ENCODE data around the gene RHEX.
"Not testable (repeated sequence)": the region's sequence is repeated elsewhere in the genome, so short reads cannot be mapped to it uniquely, and the experiment has no call there.

RHEX gene

GRCh38 chr1:206039046-206039973, 13.7 kb upstream of the RHEX start:
- DNase-seq (ENCODE audit: insufficient read length, low spot score) = no peak
- TF ChIP-seq POLR2A (IDR thresholded peaks at IDR 0.05; ENCODE audit: low read depth, low read length) = no peak
- FAIRE-seq = no peak

GRCh38 chr1:206040328-206040727, 12.6 kb upstream of the RHEX start:
- no peak for FAIRE-seq

GRCh38 chr1:206041640-206042039, 11.3 kb upstream of the RHEX start:
- FAIRE-seq = no peak

More at GRCh38 chr1:206040328-206040727, 12.6 kb upstream of the RHEX start:
- DNase-seq (ENCODE audit: insufficient read length, low spot score) = no peak
- no peak for TF ChIP-seq POLR2A (IDR thresholded peaks at IDR 0.05; ENCODE audit: low read depth, low read length)

GRCh38 chr1:206047271-206047670, 5.7 kb upstream of the RHEX start:
- DNase-seq (ENCODE audit: insufficient read length, low spot score) = no peak
- TF ChIP-seq POLR2A (IDR thresholded peaks at IDR 0.05; ENCODE audit: low read depth, low read length) = no peak
- no peak for FAIRE-seq

More at GRCh38 chr1:206041640-206042039, 11.3 kb upstream of the RHEX start:
- DNase-seq (ENCODE audit: insufficient read length, low spot score) = no peak
- TF ChIP-seq POLR2A (IDR thresholded peaks at IDR 0.05; ENCODE audit: low read depth, low read length) = no peak

- no peak for FAIRE-seq
- no peak for DNase-seq (ENCODE audit: insufficient read length, low spot score)
- no peak for TF ChIP-seq POLR2A (IDR thresholded peaks at IDR 0.05; ENCODE audit: low read depth, low read length)
These were observed 4.4 kb upstream of the RHEX start for GRCh38 chr1:206048582-206048981.

GRCh38 chr1:206049293-206049692, 3.7 kb upstream of the RHEX start:
- no peak for FAIRE-seq
- DNase-seq (ENCODE audit: insufficient read length, low spot score) = no peak
- no peak for TF ChIP-seq POLR2A (IDR thresholded peaks at IDR 0.05; ENCODE audit: low read depth, low read length)

- TF ChIP-seq POLR2A (IDR thresholded peaks at IDR 0.05; ENCODE audit: low read depth, low read length) = no peak
- FAIRE-seq (no peak), DNase-seq (ENCODE audit: insufficient read length, low spot score) (no peak)
These were observed 2.9 kb upstream of the RHEX start for GRCh38 chr1:206049919-206050600.

GRCh38 chr1:206050655-206051235, 2.2 kb upstream of the RHEX start:
- no peak for FAIRE-seq
- no peak for TF ChIP-seq POLR2A (IDR thresholded peaks at IDR 0.05; ENCODE audit: low read depth, low read length)

GRCh38 chr1:206052231-206052865, 625 bp upstream of the RHEX start:
- not testable (repeated sequence) for FAIRE-seq; DNase-seq (ENCODE audit: insufficient read length, low spot score)

More at GRCh38 chr1:206050655-206051235, 2.2 kb upstream of the RHEX start:
- no peak for DNase-seq (ENCODE audit: insufficient read length, low spot score)

- not testable (repeated sequence) for DNase-seq (ENCODE audit: insufficient read length, low spot score); FAIRE-seq
These were observed 643 bp downstream of the RHEX start for GRCh38 chr1:206053616-206054015.

- not testable (repeated sequence) for FAIRE-seq; DNase-seq (ENCODE audit: insufficient read length, low spot score)
These were observed 2.2 kb downstream of the RHEX start for GRCh38 chr1:206055069-206055625.

GRCh38 chr1:206055639-206056323, 2.8 kb downstream of the RHEX start:
- DNase-seq (ENCODE audit: insufficient read length, low spot score); FAIRE-seq: not testable (repeated sequence)

- not testable (repeated sequence) for FAIRE-seq; DNase-seq (ENCODE audit: insufficient read length, low spot score)
These were observed 5.4 kb downstream of the RHEX start for GRCh38 chr1:206058289-206058926.

All from H54 (cell line).